ENCODE data around the gene FAM47E. TPM values are rescaled to one million over a fixed set of nuclear protein-coding genes. Genes with fewer than 3 reads are reported as not detected.

FAM47E gene
- total and polyA plus RNA-seq, 2 donors (not counting 3 experiments of a cell fraction or from before 2014, with no cell fraction given) = 0.11 TPM; not detected in 1

DNA sequence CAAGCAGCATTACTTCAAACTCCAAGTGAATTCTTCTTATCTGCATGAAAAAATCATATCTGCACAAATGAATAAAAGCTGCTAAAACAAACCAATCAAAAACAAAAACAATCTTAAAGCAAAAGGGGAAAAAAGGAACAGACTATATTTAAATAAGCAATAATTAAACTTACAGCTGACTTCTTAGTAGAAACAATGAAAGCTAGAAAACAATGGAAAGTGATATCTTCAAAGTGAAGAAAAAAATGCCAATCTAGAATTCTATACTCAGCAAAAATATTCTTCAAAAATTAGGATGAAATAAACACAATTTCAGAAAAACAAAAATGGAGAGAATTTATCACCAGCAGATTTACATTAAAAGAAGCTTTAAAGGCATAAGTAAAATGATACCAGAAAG is 75.0 kb downstream of the FAM47E start:
- POLR2A ChIA-PET = no interaction called here

More for the DNA sequence above, 75.0 kb downstream of the FAM47E start:
- CTCF ChIA-PET = interaction anchor here (0.6 to 0.8 kb wide), 3 partner anchors 19 to 146 kb away, joined by 3 to 4 read pairs (median 3); no protein-coding TSS in a partner anchor
- Histone ChIP-seq H3K36me3 (ENCODE audit: control insufficient read depth in 2 of 2, extremely low read depth in 1 of 2, insufficient read depth in 2 of 2, low read length in 2 of 2) (no peaks in the 10 kb centered on the region), H3K4me3 (replicated peaks in 1 of 3; ENCODE audit: insufficient read depth in 1 of 3, low read depth in 1 of 3, low read length in 3 of 3) (no peak overlapping the region), H2AFZ (ENCODE audit: low read depth, low read length) (no peak overlapping the region), H4K20me1 (replicated peaks; ENCODE audit: control insufficient read depth, extremely low read depth, insufficient read depth, low read length) (no peaks in the 10 kb centered on the region), H3K9ac (replicated peaks; ENCODE audit: extremely low read depth, insufficient read depth, low read length) (no peak overlapping the region), H3K4me2 (ENCODE audit: insufficient read depth, low read length) (no peak overlapping the region), H3K9me3 (replicated peaks; ENCODE audit: control insufficient read depth, insufficient read depth, low read length) (no peaks in the 10 kb centered on the region), H3K79me2 (ENCODE audit: control insufficient read depth, insufficient read depth, low read length) (no peaks in the 10 kb centered on the region), H3K27me3 (ENCODE audit: control insufficient read depth in 2 of 2, insufficient read depth in 2 of 2, low read length in 2 of 2) (peaks cover 2% of the 10 kb centered on the region in 2 experiments), H3K4me1 (ENCODE audit: control insufficient read depth, extremely low read depth, insufficient read depth, low read length) (no peaks in the 10 kb centered on the region), H3K9me1 (replicated peaks; ENCODE audit: control insufficient read depth, extremely low read depth, insufficient read depth, low read length) (no peaks in the 10 kb centered on the region), H3K27ac (ENCODE audit: insufficient read depth, low read depth, low read length) (no peak overlapping the region)
- DNase-seq (ENCODE audit: low read depth, low spot score) (no peak), FAIRE-seq (no peak)
- intact Hi-C loops (cut with micrococcal nuclease) = no loop called here
- TF ChIP-seq GATA2 (IDR thresholded peaks at IDR 0.05; ENCODE audit: insufficient read depth, insufficient read length, low read depth, low read length) = no peak
- TF ChIP-seq FOS (IDR thresholded peaks at IDR 0.05; ENCODE audit: borderline replicate concordance, insufficient read depth, low read length) = no peak
- TF ChIP-seq, protein P1, sequence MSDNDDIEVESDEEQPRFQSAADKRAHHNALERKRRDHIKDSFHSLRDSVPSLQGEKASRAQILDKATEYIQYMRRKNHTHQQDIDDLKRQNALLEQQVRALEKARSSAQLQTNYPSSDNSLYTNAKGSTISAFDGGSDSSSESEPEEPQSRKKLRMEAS (IDR thresholded peaks at IDR 0.05; ENCODE audit: insufficient read depth, insufficient read length) = no peak
- TF ChIP-seq POLR2AphosphoS5 (IDR thresholded peaks at IDR 0.05; ENCODE audit: insufficient read depth, low read depth, low read length) = no peak
- no peak for TF ChIP-seq EZH2 (IDR thresholded peaks at IDR 0.05; ENCODE audit: borderline replicate concordance, low read depth, low read length, severe bottlenecking)
- no peak for TF ChIP-seq JUN (IDR thresholded peaks at IDR 0.05; ENCODE audit: borderline replicate concordance, insufficient read depth, insufficient read length, low read depth)
- TF ChIP-seq MYC (IDR thresholded peaks at IDR 0.05; ENCODE audit: low read depth, low read length) = no peak
- no peak for TF ChIP-seq CTCF (IDR thresholded peaks at IDR 0.05; ENCODE audit: extremely low read depth in 1 of 2, insufficient read depth in 1 of 2, low read depth in 1 of 2, low read length in 2 of 2)
- no peak for TF ChIP-seq POLR2A (IDR thresholded peaks at IDR 0.05; ENCODE audit: low read depth, low read length)
- no TSS peak for BruUV-seq (replicated peaks)
- dilution Hi-C loops (cut with MboI; ENCODE audit: extremely low pct_ligation_motif_present, low sequenced_read_pairs) = no loop called here

Other genes starting within 250 kb of the FAM47E start
- gene CXCL9, start 244.2 kb upstream of the FAM47E start, total RNA-seq = not detected in 2 replicates
- not detected in 2 replicates for gene CXCL9, start 244.2 kb upstream of the FAM47E start, polyA plus RNA-seq
- gene CXCL10, start 228.2 kb upstream of the FAM47E start, total RNA-seq = not detected in 2 replicates
- gene CXCL10, start 228.2 kb upstream of the FAM47E start, polyA plus RNA-seq = 0.18 and 0.25 TPM in 2 replicates
- gene CXCL11, start 215.7 kb upstream of the FAM47E start, total RNA-seq = 0.55 and 1.1 TPM in 2 replicates
- 0.91 and 1.0 TPM in 2 replicates for gene CXCL11, start 215.7 kb upstream of the FAM47E start, polyA plus RNA-seq
- gene ART3, start 177.0 kb upstream of the FAM47E start, total RNA-seq = not detected in 2 replicates
- gene ART3, start 177.0 kb upstream of the FAM47E start, polyA plus RNA-seq = not detected in 2 replicates
- gene NUP54, start 103.3 kb upstream of the FAM47E start, total RNA-seq = 45.7 and 49.9 TPM in 2 replicates
- gene NUP54, start 103.3 kb upstream of the FAM47E start, polyA plus RNA-seq = 15.4 and 25.7 TPM in 2 replicates
- 116 and 122 TPM in 2 replicates for gene SCARB2, start 37.9 kb upstream of the FAM47E start, total RNA-seq
- gene SCARB2, start 37.9 kb upstream of the FAM47E start, polyA plus RNA-seq = 63.2 and 75.2 TPM in 2 replicates
- gene STBD1, start 55.0 kb downstream of the FAM47E start, total RNA-seq = 0.18 and 0.25 TPM in 2 replicates
- gene STBD1, start 55.0 kb downstream of the FAM47E start, polyA plus RNA-seq = 0.29 and 0.30 TPM in 2 replicates
- gene CCDC158, start 169.4 kb downstream of the FAM47E start, total RNA-seq = not detected in 2 replicates
- not detected in 2 replicates for gene CCDC158, start 169.4 kb downstream of the FAM47E start, polyA plus RNA-seq
- gene SHROOM3, start 183.5 kb downstream of the FAM47E start, total RNA-seq = 6.7 and 14.9 TPM in 2 replicates
- gene SHROOM3, start 183.5 kb downstream of the FAM47E start, polyA plus RNA-seq = 2.6 and 2.7 TPM in 2 replicates

Measured in endothelial cell of umbilical vein (primary cell).